CD4-positive, alpha-beta T cell treated with Interleukin-21 for 1 hour (primary cell): ENCODE measurements around the gene SERPING1.

Experiments used
- DNase-seq: peaks from one replicate; pipeline ENCODE4 v3.0.0-alpha.2; 2020

SERPING1 gene

GRCh38 chr11:57597916-57598830 is 688 bp downstream of the SERPING1 start:
- DNase-seq, result no peak

- no peak for DNase-seq
Measured at GRCh38 chr11:57598831-57599155, 1.3 kb downstream of the SERPING1 start.

GRCh38 chr11:57599381-57599780 is 1.9 kb downstream of the SERPING1 start:
- no peak for DNase-seq

GRCh38 chr11:57601297-57601696 is 3.8 kb downstream of the SERPING1 start:
- no peak for DNase-seq

- no peak for DNase-seq
Measured at GRCh38 chr11:57604296-57605027, 7.0 kb downstream of the SERPING1 start.

- no peak for DNase-seq
Measured at GRCh38 chr11:57605028-57605420, 7.5 kb downstream of the SERPING1 start.

- DNase-seq, result no peak
Measured at GRCh38 chr11:57610170-57610569, 12.7 kb downstream of the SERPING1 start.

GRCh38 chr11:57614234-57614772 is 16.8 kb downstream of the SERPING1 start:
- DNase-seq, result no peak

- no peak for DNase-seq
Measured at GRCh38 chr11:57615308-57615707, 17.8 kb downstream of the SERPING1 start.

GRCh38 chr11:57616595-57616994 is 19.1 kb downstream of the SERPING1 start:
- no peak for DNase-seq

- DNase-seq, result no peak
Measured at GRCh38 chr11:57618438-57618837, 21.0 kb downstream of the SERPING1 start.

- DNase-seq, result no peak
Measured at GRCh38 chr11:57619331-57619730, 21.8 kb downstream of the SERPING1 start.

- DNase-seq, result no peak
Measured at GRCh38 chr11:57620467-57620866, 23.0 kb downstream of the SERPING1 start.

- DNase-seq, result no peak
Measured at GRCh38 chr11:57622263-57622662, 24.8 kb downstream of the SERPING1 start.

- DNase-seq, result no peak
Measured at GRCh38 chr11:57624864-57625263, 27.4 kb downstream of the SERPING1 start.

GRCh38 chr11:57626895-57627294 is 29.4 kb downstream of the SERPING1 start:
- no peak for DNase-seq

- no peak for DNase-seq
Measured at GRCh38 chr11:57630171-57630570, 32.7 kb downstream of the SERPING1 start.

- no peak for DNase-seq
Measured at GRCh38 chr11:57632116-57632515, 34.6 kb downstream of the SERPING1 start.

- DNase-seq, result no peak
Measured at GRCh38 chr11:57633394-57634070, 36.0 kb downstream of the SERPING1 start.

GRCh38 chr11:57634311-57634710 is 36.8 kb downstream of the SERPING1 start:
- no peak for DNase-seq

- DNase-seq, result no peak
Measured at GRCh38 chr11:57635246-57635645, 37.8 kb downstream of the SERPING1 start.

GRCh38 chr11:57637626-57638004 is 40.1 kb downstream of the SERPING1 start:
- DNase-seq, result no peak

- DNase-seq, result no peak
Measured at GRCh38 chr11:57638005-57638781, 40.7 kb downstream of the SERPING1 start.
